SK-N-MC (cell line): Measurements from ENCODE around the gene MACIR.

Source experiments
- EZH2 ChIP-seq: fragments of 200-600 bp; sonication (generic); IDR thresholded peaks from one replicate; pipeline ENCODE4 v1.6.1; 2017; ENCODE audit warnings: antibody characterized with exemption
- POLR2AphosphoS5 ChIP-seq: IDR thresholded peaks from 2 replicates; pipeline ENCODE4 v1.6.1; 2012; ENCODE audit warnings: mild to moderate bottlenecking, low read depth, low read length, borderline replicate concordance

- TF ChIP-seq EZH2, result no peak
- no peak for TF ChIP-seq POLR2AphosphoS5
Measured at GRCh38 chr5:103298607-103299188, 40.1 kb downstream of the MACIR start.
